Regular cardiac myocyte (primary cell): ENCODE measurements around the gene C1QTNF7. TPM values are rescaled to one million over a fixed set of nuclear protein-coding genes. Genes with fewer than 3 reads are reported as not detected.

ENCODE experiments used
- total RNA-seq: library from RNA; depleted of rRNA; stranded (reverse); fragments of >200 nt; gene quantifications from 2 replicates; pipeline ENCODE4 v1.2.3, GENCODE V29; 2014

Gene C1QTNF7
- 0.58 and 1.4 TPM in 2 replicates for total RNA-seq

GRCh38 chr4:15427701-15428100 is at the start of gene C1QTNF7:
Gene C1QTNF7, plus strand, starts transcription at chr4:15428033. Its CDS starts 7,711 bp downstream, at chr4:15435744.

GRCh38 chr4:15469402-15470127 is 41.7 kb downstream of the C1QTNF7 start, which contains the start of gene CC2D2A:
Gene CC2D2A, plus strand, starts transcription at chr4:15469882. Its CDS starts 6,051 bp downstream, at chr4:15475933.

Other genes with a start within 250 kb of the C1QTNF7 start
- gene CC2D2A, start 41.8 kb downstream of the C1QTNF7 start, total RNA-seq = 13.4 and 17.8 TPM in 2 replicates
- 103 and 336 TPM in 2 replicates for gene FBXL5, start 227.3 kb downstream of the C1QTNF7 start, total RNA-seq